B cell (primary cell): ENCODE results near the gene LENEP.

ENCODE experiments used
- CTCF ChIP-seq: fragments of 200-600 bp; IDR thresholded peaks from one replicate; pipeline ENCODE4 v1.8.0; 2022; ENCODE audit warnings: antibody characterized with exemption, mild to moderate bottlenecking
- EZH2 ChIP-seq: IDR thresholded peaks from 2 replicates; pipeline ENCODE4 v1.6.1; 2012; ENCODE audit warnings: borderline replicate concordance, low read depth, mild to moderate bottlenecking, moderate library complexity, low read length; ENCODE audit not compliant: insufficient read depth, poor library complexity, severe bottlenecking

GRCh38 chr1:154958681-154959425 is 34.5 kb upstream of the LENEP start:
- TF ChIP-seq CTCF (no peak), EZH2 (no peak)
